Neural cell (in vitro differentiated cells): ENCODE data around the gene INTS6.

Source experiments
- EZH2 ChIP-seq: fragments of 200-600, 300-800 bp; shearing (Covaris generic), sonication (generic); IDR thresholded peaks from 2 replicates; pipeline ENCODE4 v1.6.1; 2014; ENCODE audit warnings: antibody characterized with exemption, low read length, borderline replicate concordance, mild to moderate bottlenecking; ENCODE audit not compliant: insufficient read depth, poor library complexity, severe bottlenecking
- MXI1 ChIP-seq: fragments of 450-650 bp; conservative IDR thresholded peaks from 2 replicates; pipeline ENCODE4 v1.6.1; 2014; ENCODE audit warnings: antibody characterized with exemption, mild to moderate bottlenecking; ENCODE audit not compliant: poor library complexity, severe bottlenecking
- POLR2AphosphoS5 ChIP-seq: IDR thresholded peaks from 2 replicates; pipeline ENCODE4 v1.6.1; 2012
- REST ChIP-seq: IDR thresholded peaks from 2 replicates; pipeline ENCODE4 v1.6.1; 2012; ENCODE audit warnings: borderline replicate concordance
- TF ChIP-seq, protein P1 (sequence below): fragments of 450-650 bp; IDR thresholded peaks from 2 replicates; pipeline ENCODE4 v1.5.1; 2014; ENCODE audit warnings: antibody characterized with exemption, mild to moderate bottlenecking, moderate library complexity; ENCODE audit not compliant: poor library complexity, severe bottlenecking

DNA sequence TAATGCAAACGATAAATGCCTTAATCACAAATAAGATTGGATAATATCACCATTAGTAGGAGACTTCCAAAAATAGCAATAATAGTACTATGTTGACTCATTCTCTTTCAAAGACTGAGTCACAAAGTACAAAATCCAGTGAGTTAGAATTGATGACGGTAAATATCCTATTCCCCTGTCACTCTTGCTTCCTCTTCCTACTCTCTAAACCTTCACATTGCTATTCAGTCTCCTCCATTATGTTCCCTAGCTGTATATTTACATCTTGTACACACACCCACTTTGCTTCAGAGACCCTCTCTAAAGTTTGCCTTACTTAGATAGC, 26.3 kb upstream of the INTS6 start:
- TF ChIP-seq, protein P1, sequence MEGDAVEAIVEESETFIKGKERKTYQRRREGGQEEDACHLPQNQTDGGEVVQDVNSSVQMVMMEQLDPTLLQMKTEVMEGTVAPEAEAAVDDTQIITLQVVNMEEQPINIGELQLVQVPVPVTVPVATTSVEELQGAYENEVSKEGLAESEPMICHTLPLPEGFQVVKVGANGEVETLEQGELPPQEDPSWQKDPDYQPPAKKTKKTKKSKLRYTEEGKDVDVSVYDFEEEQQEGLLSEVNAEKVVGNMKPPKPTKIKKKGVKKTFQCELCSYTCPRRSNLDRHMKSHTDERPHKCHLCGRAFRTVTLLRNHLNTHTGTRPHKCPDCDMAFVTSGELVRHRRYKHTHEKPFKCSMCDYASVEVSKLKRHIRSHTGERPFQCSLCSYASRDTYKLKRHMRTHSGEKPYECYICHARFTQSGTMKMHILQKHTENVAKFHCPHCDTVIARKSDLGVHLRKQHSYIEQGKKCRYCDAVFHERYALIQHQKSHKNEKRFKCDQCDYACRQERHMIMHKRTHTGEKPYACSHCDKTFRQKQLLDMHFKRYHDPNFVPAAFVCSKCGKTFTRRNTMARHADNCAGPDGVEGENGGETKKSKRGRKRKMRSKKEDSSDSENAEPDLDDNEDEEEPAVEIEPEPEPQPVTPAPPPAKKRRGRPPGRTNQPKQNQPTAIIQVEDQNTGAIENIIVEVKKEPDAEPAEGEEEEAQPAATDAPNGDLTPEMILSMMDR, result no peak
- TF ChIP-seq MXI1 (no peak), REST (no peak), POLR2AphosphoS5 (no peak), EZH2 (no peak)
